ENCODE data around the gene GABARAPL1. TPM values are rescaled to one million over a fixed set of nuclear protein-coding genes. Genes with fewer than 3 reads are reported as not detected.

The GABARAPL1 gene
- total RNA-seq, 4 donors from 2014 or later, result 116 to 168 (median 160) TPM

DNA sequence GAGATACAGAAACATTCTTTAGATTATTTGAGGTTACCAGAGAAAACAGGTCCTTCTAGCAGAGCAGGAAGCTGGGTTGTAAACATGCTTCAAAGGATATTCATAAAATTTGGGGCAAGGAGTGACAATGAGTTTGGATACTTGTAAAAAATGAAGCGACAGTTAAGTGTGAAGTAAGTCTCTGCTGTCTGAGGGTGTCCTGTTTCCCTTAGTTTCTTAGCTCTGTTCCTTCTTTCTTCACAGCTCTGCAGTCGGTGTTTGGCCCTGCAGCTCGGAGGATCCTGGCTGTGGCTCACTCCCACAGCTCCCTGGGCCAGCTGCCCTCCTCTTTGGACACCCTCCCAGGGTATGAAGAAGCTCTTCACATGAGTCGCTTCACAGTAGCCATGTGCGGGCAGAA, 23.0 kb upstream of the GABARAPL1 start:
- no peaks in the 10 kb centered on the region for H3K9me3 ChIP-seq
- H3K4me3 ChIP-seq, result no peak overlapping the region
- TF ChIP-seq, protein P1, sequence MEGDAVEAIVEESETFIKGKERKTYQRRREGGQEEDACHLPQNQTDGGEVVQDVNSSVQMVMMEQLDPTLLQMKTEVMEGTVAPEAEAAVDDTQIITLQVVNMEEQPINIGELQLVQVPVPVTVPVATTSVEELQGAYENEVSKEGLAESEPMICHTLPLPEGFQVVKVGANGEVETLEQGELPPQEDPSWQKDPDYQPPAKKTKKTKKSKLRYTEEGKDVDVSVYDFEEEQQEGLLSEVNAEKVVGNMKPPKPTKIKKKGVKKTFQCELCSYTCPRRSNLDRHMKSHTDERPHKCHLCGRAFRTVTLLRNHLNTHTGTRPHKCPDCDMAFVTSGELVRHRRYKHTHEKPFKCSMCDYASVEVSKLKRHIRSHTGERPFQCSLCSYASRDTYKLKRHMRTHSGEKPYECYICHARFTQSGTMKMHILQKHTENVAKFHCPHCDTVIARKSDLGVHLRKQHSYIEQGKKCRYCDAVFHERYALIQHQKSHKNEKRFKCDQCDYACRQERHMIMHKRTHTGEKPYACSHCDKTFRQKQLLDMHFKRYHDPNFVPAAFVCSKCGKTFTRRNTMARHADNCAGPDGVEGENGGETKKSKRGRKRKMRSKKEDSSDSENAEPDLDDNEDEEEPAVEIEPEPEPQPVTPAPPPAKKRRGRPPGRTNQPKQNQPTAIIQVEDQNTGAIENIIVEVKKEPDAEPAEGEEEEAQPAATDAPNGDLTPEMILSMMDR (IDR thresholded peaks at IDR 0.05), result no peak
- TF ChIP-seq EP300 (IDR thresholded peaks at IDR 0.05) (no peak), POLR2A (IDR thresholded peaks at IDR 0.05) (no peak)
- H3K27me3 ChIP-seq, result no peaks in the 10 kb centered on the region
- WGBS, 2 donors, result 66 to 72% methylated on average over 5 of the region's 5 CpGs
- H3K36me3 ChIP-seq, result no peaks in the 10 kb centered on the region
- H3K4me1 ChIP-seq, result peaks cover 0 to 7% (median 0%) of the 10 kb centered on the region in 4 donors
- DNase-seq (ENCODE audit: low spot score in 2 of 2), result no peak
- no peak overlapping the region for H3K27ac ChIP-seq

DNA sequence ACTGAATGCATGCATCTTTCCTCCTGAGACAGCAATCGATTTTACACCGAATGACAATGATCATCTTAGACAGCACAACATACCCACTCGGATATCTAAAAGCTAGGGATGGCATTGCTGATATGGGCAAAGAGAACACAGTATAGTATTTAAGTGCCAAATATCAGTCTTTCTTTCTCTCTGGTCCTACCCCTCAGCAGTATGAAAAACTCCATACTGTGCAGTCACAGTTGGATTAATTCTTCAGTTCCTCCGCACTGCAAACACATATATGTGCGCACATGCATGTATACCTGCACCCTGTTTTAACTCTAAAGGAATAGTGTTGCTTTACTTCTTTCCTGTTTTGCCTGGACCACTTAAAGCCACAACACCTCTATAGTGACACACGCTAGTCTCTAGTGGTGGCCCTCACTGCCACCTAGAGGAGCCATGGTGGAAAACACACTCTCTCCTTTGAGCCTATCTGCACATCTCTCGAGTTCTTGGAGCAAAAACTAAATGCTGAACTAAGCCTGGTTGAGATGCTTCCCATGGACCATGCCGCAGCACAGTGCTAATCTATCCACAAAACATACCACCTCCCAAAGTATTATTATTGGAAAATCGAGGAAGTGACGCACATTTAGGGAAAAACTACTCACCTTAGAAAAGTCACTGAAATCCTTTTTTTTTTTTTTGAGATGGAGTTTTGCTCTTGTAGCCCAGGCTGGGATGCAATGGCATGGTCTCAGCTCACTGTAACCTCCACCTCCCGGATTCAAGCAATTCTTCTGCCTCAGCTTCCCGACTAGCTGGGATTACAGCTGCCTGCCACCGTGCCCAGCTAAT, 21.9 kb upstream of the GABARAPL1 start:
- H3K36me3 ChIP-seq, result no peaks in the 10 kb centered on the region
- no peak for TF ChIP-seq EP300 (IDR thresholded peaks at IDR 0.05)
- TF ChIP-seq, protein P1 (IDR thresholded peaks at IDR 0.05), result peak; percentile 58 to 71 (median 65)
- H3K27ac ChIP-seq, result no peak overlapping the region
- no peaks in the 10 kb centered on the region for H3K9me3 ChIP-seq
- DNase-seq (ENCODE audit: low spot score in 2 of 2), result peak in 1 of 2 donors; percentile 53
- peaks cover 0 to 7% (median 0%) of the 10 kb centered on the region in 4 donors for H3K4me1 ChIP-seq
- H3K27me3 ChIP-seq, result no peaks in the 10 kb centered on the region
- no peak overlapping the region for H3K4me3 ChIP-seq
- WGBS, 2 donors, result 49 to 52% methylated on average over 13 of the region's 13 CpGs

DNA sequence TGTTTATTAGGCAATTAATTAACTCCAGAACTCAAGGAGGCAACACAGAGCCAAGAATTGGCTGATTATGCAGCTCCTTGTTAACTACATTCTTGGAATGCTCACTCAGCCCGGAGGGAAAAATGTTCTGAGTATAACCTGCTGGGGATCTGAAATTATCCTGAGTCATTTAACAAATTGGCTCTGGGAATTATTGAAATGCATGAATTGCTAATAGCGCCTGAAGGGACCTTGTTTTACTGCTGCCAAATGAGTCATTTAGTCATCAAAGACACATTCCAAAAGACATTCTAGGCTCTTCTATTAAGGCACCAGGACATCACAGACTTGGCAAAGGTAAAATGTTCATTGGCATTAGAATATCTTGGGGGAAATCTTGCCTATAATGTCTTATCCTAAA, 20.8 kb upstream of the GABARAPL1 start:
- no peak overlapping the region for H3K27ac ChIP-seq
- 19 to 33% methylated on average over 2 of the region's 2 CpGs for WGBS, 2 donors

DNA sequence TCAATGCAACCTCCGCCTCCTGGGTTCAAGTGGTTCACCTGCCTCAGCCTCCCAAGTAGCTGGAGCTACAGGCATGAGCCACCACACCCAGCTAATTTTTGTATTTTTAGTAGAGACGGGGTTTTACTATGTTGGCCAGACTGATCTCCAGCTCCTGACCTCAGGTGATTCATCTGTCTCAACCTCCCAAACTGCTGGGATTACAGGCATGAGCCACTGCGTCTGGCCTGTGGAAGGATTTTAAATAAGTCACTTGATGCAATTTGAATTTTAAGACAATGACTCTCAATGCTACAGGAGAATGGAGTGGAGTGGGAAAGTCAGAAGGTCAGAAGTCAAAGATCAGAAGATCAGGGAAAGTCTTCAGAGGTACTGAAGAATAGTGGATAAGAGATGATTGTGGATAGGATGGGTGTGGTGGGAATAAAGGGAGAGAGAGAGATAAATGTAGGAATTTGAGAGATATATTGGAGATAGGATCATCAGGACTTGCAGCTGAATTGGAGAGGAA, 18.5 kb upstream of the GABARAPL1 start:
- Histone ChIP-seq H3K36me3 (no peaks in the 10 kb centered on the region), H3K27me3 (no peaks in the 10 kb centered on the region), H3K4me1 (no peaks in the 10 kb centered on the region), H3K27ac (no peak overlapping the region), H3K4me3 (no peak overlapping the region), H3K9me3 (no peaks in the 10 kb centered on the region)
- DNase-seq (ENCODE audit: low spot score in 2 of 2), result no peak
- TF ChIP-seq POLR2A (IDR thresholded peaks at IDR 0.05), result no peak
- TF ChIP-seq EP300 (IDR thresholded peaks at IDR 0.05), result no peak
- TF ChIP-seq, protein P1 (IDR thresholded peaks at IDR 0.05), result no peak
- 83 to 87% methylated on average over 3 of the region's 3 CpGs for WGBS, 2 donors

More for the DNA sequence above, 20.8 kb upstream of the GABARAPL1 start:
- DNase-seq (ENCODE audit: low spot score in 2 of 2), result no peak
- Histone ChIP-seq H3K9me3 (no peaks in the 10 kb centered on the region), H3K36me3 (no peaks in the 10 kb centered on the region), H3K4me3 (no peak overlapping the region), H3K4me1 (no peaks in the 10 kb centered on the region), H3K27me3 (no peaks in the 10 kb centered on the region)
- no peak for TF ChIP-seq EP300 (IDR thresholded peaks at IDR 0.05)
- TF ChIP-seq, protein P1 (IDR thresholded peaks at IDR 0.05), result no peak
- no peak for TF ChIP-seq POLR2A (IDR thresholded peaks at IDR 0.05)

DNA sequence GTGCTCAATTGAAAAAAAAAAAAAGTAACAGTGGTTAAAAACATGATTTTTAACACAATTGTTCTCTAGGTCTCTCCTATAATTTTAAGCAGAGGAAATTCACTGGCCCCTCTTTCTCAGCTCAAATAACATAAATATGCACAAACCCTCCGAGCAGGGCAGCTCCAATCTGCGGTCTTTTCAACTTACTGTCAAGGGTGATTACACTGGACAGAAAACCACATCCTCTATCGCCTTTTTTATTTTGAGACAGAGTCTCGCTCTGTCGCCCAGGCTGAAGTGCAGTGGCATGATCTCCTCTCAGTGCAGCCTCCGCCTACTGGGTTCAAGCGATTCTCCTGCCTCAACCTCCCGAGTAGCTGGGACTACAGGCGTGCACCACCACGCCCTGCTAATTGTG, 16.5 kb upstream of the GABARAPL1 start:
- Histone ChIP-seq H3K27me3 (no peaks in the 10 kb centered on the region), H3K9me3 (no peaks in the 10 kb centered on the region), H3K4me1 (no peaks in the 10 kb centered on the region), H3K36me3 (no peaks in the 10 kb centered on the region), H3K27ac (no peak overlapping the region), H3K4me3 (no peak overlapping the region)
- 79 to 84% methylated on average over 10 of the region's 10 CpGs for WGBS, 2 donors
- DNase-seq (ENCODE audit: low spot score in 2 of 2), result no peak
- TF ChIP-seq, protein P1 (IDR thresholded peaks at IDR 0.05), result no peak
- TF ChIP-seq EP300 (IDR thresholded peaks at IDR 0.05) (no peak), POLR2A (IDR thresholded peaks at IDR 0.05) (no peak)

Data from tibial nerve (tissue), 4 donors.